HEK293T (cell line): ENCODE measurements around the gene RALGPS2.

Experiments used
- ARNT ChIP-seq: fragments of 450-650 bp; IDR thresholded peaks from 2 replicates; pipeline ENCODE4 v1.6.1; 2017; ENCODE audit warnings: mild to moderate bottlenecking
- BHLHE40 ChIP-seq: fragments of 450-650 bp; IDR thresholded peaks from 2 replicates; pipeline ENCODE4 v1.6.1; 2016; ENCODE audit warnings: mild to moderate bottlenecking, moderate library complexity, borderline replicate concordance
- ELF4 ChIP-seq: fragments of 450-650 bp; IDR thresholded peaks from 2 replicates; pipeline ENCODE4 v1.6.1; 2017; ENCODE audit warnings: antibody characterized with exemption
- FOXA1 ChIP-seq: fragments of 450-650 bp; IDR thresholded peaks from 2 replicates; pipeline ENCODE4 v1.6.1; 2016; ENCODE audit warnings: mild to moderate bottlenecking
- FOXK2 ChIP-seq: fragments of 450-650 bp; IDR thresholded peaks from 2 replicates; pipeline ENCODE4 v1.6.1; 2016; ENCODE audit warnings: mild to moderate bottlenecking
- FOXM1 ChIP-seq: fragments of 450-650 bp; IDR thresholded peaks from 2 replicates; pipeline ENCODE4 v1.6.1; 2017; ENCODE audit warnings: mild to moderate bottlenecking, borderline replicate concordance
- HDGF ChIP-seq: fragments of 450-650 bp; IDR thresholded peaks from 2 replicates; pipeline ENCODE4 v1.6.1; 2017; ENCODE audit warnings: antibody characterized with exemption, borderline replicate concordance
- LEF1 ChIP-seq: fragments of 450-650 bp; IDR thresholded peaks from 2 replicates; pipeline ENCODE4 v1.6.1; 2017; ENCODE audit warnings: mild to moderate bottlenecking, borderline replicate concordance
- NFRKB ChIP-seq: fragments of 450-650 bp; IDR thresholded peaks from 2 replicates; pipeline ENCODE4 v1.6.1; 2016; ENCODE audit warnings: mild to moderate bottlenecking, moderate library complexity
- PKNOX1 ChIP-seq: fragments of 450-650 bp; IDR thresholded peaks from 2 replicates; pipeline ENCODE4 v1.6.1; 2016
- SP1 ChIP-seq: fragments of 450-650 bp; IDR thresholded peaks from 2 replicates; pipeline ENCODE4 v1.6.1; 2017
- SUZ12 ChIP-seq: fragments of 450-650 bp; IDR thresholded peaks from 2 replicates; pipeline ENCODE4 v1.6.1; 2016; ENCODE audit warnings: mild to moderate bottlenecking
- TARDBP ChIP-seq: fragments of 450-650 bp; IDR thresholded peaks from 2 replicates; pipeline ENCODE4 v1.6.1; 2016

- TF ChIP-seq FOXM1, result no peak
- no peak for TF ChIP-seq PKNOX1
- no peak for TF ChIP-seq NFRKB
- TF ChIP-seq SP1, result no peak
- no peak for TF ChIP-seq FOXA1
- TF ChIP-seq LEF1, result no peak
- TF ChIP-seq ELF4, result no peak
- no peak for TF ChIP-seq ARNT
- TF ChIP-seq BHLHE40, result no peak
- no peak for TF ChIP-seq SUZ12
- TF ChIP-seq HDGF, result no peak
- no peak for TF ChIP-seq TARDBP
- TF ChIP-seq FOXK2, result no peak
Measured at GRCh38 chr1:178868706-178869105, 143.7 kb downstream of the RALGPS2 start.
